NB4 (cell line): ENCODE measurements around the gene NKX6-1.
A peak's percentile ranks its signal among the peaks of the same experiment; 100 is the strongest.

ENCODE experiments used
- DNase-seq: peaks from one replicate; pipeline ENCODE4 v3.0.0; 2010; ENCODE audit warnings: low read depth
- H3K4me3 ChIP-seq: one replicate; pipeline ENCODE4 v1.5.1; 2011; ENCODE audit warnings: mild to moderate bottlenecking, low read depth, low read length, moderate library complexity
- CTCF ChIP-seq: IDR thresholded peaks from one replicate; pipeline ENCODE4 v1.5.1; 2012; ENCODE audit warnings: low read depth, low read length
- MAX ChIP-seq: IDR thresholded peaks from 2 replicates; pipeline ENCODE4 v1.6.1; 2011; ENCODE audit warnings: low read depth, low read length
- MYC ChIP-seq: IDR thresholded peaks from 2 replicates; pipeline ENCODE4 v1.6.1; 2011; ENCODE audit warnings: low read depth, low read length
- POLR2A ChIP-seq: IDR thresholded peaks from 2 replicates; pipeline ENCODE4 v1.6.1; 2011; ENCODE audit warnings: mild to moderate bottlenecking; ENCODE audit not compliant: insufficient read length; ENCODE audit errors: extremely low read depth

The NKX6-1 gene

GRCh38 chr4:84511703-84512102, 12.6 kb upstream of the NKX6-1 start:
- H3K4me3 ChIP-seq, result no peak overlapping the region
- TF ChIP-seq POLR2A (no peak), CTCF (no peak), MAX (no peak), MYC (no peak)
- no peak for DNase-seq

DNA sequence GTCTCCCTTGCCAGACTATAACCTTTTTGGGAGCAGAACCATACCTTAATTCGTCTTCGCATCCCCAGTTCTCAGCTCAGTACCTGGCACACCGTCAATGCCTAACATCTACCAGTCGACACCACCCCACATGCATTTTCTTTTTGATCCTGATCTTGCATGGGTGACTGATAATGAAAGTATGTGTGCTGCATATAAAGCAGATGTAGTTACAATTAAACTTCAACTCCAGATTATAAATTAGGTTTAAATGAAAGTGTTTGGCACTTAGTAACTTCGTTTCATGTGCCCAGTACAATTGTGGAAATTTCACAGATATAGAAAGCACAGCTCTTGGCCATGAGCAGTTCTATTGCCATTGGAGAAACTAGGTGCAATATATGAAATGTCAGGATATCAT, 8.8 kb upstream of the NKX6-1 start:
- H3K4me3 ChIP-seq, result no peak overlapping the region
- TF ChIP-seq CTCF (no peak), POLR2A (no peak), MAX (no peak), MYC (no peak)
- no peak for DNase-seq

DNA sequence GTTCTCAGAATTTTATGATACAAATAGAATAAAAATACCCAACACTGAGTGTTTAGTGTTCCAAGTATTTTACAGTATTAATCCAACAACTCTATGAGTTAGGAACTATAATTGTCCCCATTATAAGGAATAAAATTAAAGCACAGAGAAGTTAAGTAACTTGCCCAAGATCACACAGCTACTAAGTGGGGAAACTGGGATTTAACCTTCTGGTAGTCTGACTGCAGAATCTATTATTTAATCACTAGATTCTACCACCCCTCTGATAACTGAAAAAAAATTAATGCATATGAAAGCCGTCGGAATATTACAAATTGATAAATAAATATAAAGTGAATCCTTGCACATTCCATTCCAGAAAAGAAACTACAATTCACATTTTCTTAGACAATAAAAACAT, 5.7 kb upstream of the NKX6-1 start:
- TF ChIP-seq MYC, result no peak
- TF ChIP-seq CTCF, result no peak
- TF ChIP-seq MAX, result no peak
- no peak for TF ChIP-seq POLR2A
- no peak overlapping the region for H3K4me3 ChIP-seq
- no peak for DNase-seq

DNA sequence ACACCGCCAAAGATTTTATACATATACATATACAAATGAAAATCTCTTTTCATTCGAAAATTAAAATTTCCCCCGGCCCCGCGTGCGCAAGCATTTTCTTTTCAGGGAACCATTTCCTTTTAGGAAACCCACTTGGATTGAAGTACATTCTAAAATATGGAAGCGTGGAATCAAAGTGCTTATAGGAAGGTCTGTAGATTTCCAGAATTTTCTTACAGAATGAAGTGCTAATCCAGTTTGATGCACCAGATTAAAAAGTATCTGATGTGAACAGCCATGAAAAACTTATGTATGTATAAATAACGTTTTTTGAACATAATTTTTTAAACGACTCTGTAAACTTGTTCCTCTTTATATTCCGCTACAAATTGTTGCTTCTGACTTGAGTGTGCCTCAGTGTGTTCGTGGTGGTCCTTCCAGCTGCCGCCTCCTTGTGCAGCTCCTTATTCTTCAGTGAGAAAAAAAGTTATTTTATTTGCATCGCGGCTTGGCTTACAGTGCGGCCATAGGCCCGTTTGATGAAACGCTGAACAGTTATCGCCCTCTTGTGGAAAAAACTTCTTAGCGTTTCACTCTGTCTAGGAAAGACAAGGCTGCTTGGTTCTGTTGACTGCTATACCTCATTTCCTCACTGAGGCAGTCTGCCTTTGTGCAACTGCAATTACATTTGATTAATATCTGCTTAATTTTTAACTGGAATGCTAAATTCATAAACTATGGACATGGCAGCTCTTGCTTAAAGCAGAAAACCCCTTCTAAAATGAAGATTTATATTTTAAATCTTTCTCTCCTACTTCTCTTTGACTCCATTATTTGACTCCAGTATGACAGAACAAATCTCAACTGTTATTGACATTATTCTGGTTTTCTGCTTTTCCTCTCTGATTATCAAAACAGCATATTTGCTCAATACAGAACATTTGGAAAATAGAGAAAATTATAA, 4.7 kb upstream of the NKX6-1 start:
- DNase-seq, result peak; percentile 68
- TF ChIP-seq CTCF (peak; percentile 76), MAX (no peak), POLR2A (no peak)
- no peak overlapping the region for H3K4me3 ChIP-seq

GRCh38 chr4:84502955-84503373, 3.9 kb upstream of the NKX6-1 start:
- no peak overlapping the region for H3K4me3 ChIP-seq
- no peak for TF ChIP-seq POLR2A
- TF ChIP-seq MYC, result no peak
- TF ChIP-seq MAX, result no peak
- no peak for TF ChIP-seq CTCF
- no peak for DNase-seq
